Lung (tissue), 12 donors: ENCODE measurements around the gene TLR9. TPM values are rescaled to one million over a fixed set of nuclear protein-coding genes. Genes with fewer than 3 reads are reported as not detected.

ENCODE experiments used
- ATAC-seq: fragments of 200-7000 bp; cut with Tn5 transposase; one replicate; pipeline ENCODE4 v1.9.1; 2020; ENCODE audit warnings: moderate number of reproducible peaks; ENCODE audit not compliant: insufficient read depth, low FRiP score
- DNase-seq, 3 donors: peaks; one replicate each; pipeline ENCODE4 v3.0.0-alpha.2; 2013 to 2017
- H3K27ac ChIP-seq, 2 donors: one replicate each; pipeline ENCODE4 v1.5.1; 2013; ENCODE audit warnings: mild to moderate bottlenecking in 2 of 2, moderate library complexity in 2 of 2, control low read depth in 1 of 2, inconsistent platforms in 1 of 2, low read depth in 1 of 2, low read length in 1 of 2
- H3K27me3 ChIP-seq, 3 donors: one replicate each; pipeline ENCODE4 v1.5.1; 2013; ENCODE audit warnings: low read length in 2 of 3; ENCODE audit not compliant: control insufficient read depth in 3 of 3, insufficient read depth in 3 of 3
- H3K36me3 ChIP-seq, 4 donors: one replicate each; pipeline ENCODE4 v1.5.1; 2013; ENCODE audit warnings: low read length in 4 of 4, mild to moderate bottlenecking in 1 of 4, moderate library complexity in 1 of 4; ENCODE audit not compliant: control insufficient read depth in 4 of 4, insufficient read depth in 4 of 4
- H3K4me1 ChIP-seq, 5 donors: one replicate each; pipeline ENCODE4 v1.5.1; 2013; ENCODE audit warnings: low read length in 5 of 5, mild to moderate bottlenecking in 2 of 5, moderate library complexity in 1 of 5; ENCODE audit not compliant: control insufficient read depth in 5 of 5, insufficient read depth in 5 of 5
- H3K4me3 ChIP-seq: one replicate; pipeline ENCODE4 v1.5.1; 2013; ENCODE audit warnings: mild to moderate bottlenecking, control low read depth, moderate library complexity
- H3K9ac ChIP-seq, 2 donors: one replicate each; pipeline ENCODE4 v1.5.1; 2013; ENCODE audit warnings: low read length in 2 of 2, control low read depth in 1 of 2; ENCODE audit not compliant: insufficient read depth in 1 of 2
- H3K9me3 ChIP-seq, 4 donors: one replicate each; pipeline ENCODE4 v1.5.1; 2013; ENCODE audit warnings: low read length in 3 of 4, mild to moderate bottlenecking in 1 of 4, moderate library complexity in 1 of 4; ENCODE audit not compliant: control insufficient read depth in 4 of 4, insufficient read depth in 3 of 4
- CTCF ChIP-seq: IDR thresholded peaks from 2 replicates; pipeline ENCODE4 v1.5.1; 2012; ENCODE audit warnings: mild to moderate bottlenecking; ENCODE audit errors: control extremely low read depth, extremely low read depth
- whole genome bisulfite sequencing, 2 donors: extraction: QIAGEN DNeasy Blood & Tissue Kit; methylation state at CpG; one replicate each; pipeline ENCODE4 v1.1.7; 2013; 5-methylcytosine and 5-hydroxymethylcytosine counted together
- polyA plus RNA-seq, 2 donors: library from polyadenylated mRNA; stranded (reverse); fragments of 200-250 nt; gene quantifications; one replicate each; pipeline ENCODE4 v1.2.1, GENCODE V29; 2013
- total RNA-seq, 2 donors: library from RNA; depleted of rRNA in 1 of 2; stranded (reverse); fragments of >200 nt in 1 of 2; gene quantifications; one replicate each; pipeline ENCODE4 v1.2.1, GENCODE V29; 2014 to 2021
- donor health status: control.
- donor health status: control.
- donor health status: Bipolar disorder and iron deficiency.
- donor health status: healthy.
- donor health status: DM: yes; HTN: yes; CAD: no.

TLR9 gene
- total and polyA plus RNA-seq, 4 donors, result 0.20 to 1.1 (median 0.37) TPM

GRCh38 chr3:52203701-52204100 lies 21.7 kb downstream of the TLR9 start:
- no peaks in the 10 kb centered on the region for H3K27me3 ChIP-seq
- DNase-seq (no peak), ATAC-seq (no peak)
- peaks cover 41 to 63% (median 53%) of the 10 kb centered on the region in 4 donors for H3K36me3 ChIP-seq
- H3K9me3 ChIP-seq, result no peaks in the 10 kb centered on the region
- H3K27ac ChIP-seq, result no peak overlapping the region
- WGBS, 2 donors, result 86 to 90% methylated on average over 1 of the region's 1 CpG
- H3K4me1 ChIP-seq, result peaks cover 3 to 15% (median 8%) of the 10 kb centered on the region in 5 donors
- no peak overlapping the region for H3K4me3 ChIP-seq
- TF ChIP-seq CTCF, result no peak
- no peak overlapping the region for H3K9ac ChIP-seq

- H3K9me3 ChIP-seq, result no peaks in the 10 kb centered on the region
- H3K4me1 ChIP-seq, result peaks cover 4 to 17% (median 8%) of the 10 kb centered on the region in 5 donors
- H3K27ac ChIP-seq, result peak overlapping the region in 1 of 2 donors; percentile 50
- H3K27me3 ChIP-seq, result no peaks in the 10 kb centered on the region
- H3K9ac ChIP-seq, result no peak overlapping the region
- peaks cover 33 to 52% (median 45%) of the 10 kb centered on the region in 4 donors for H3K36me3 ChIP-seq
- no peak for ATAC-seq
- DNase-seq, result no peak
- H3K4me3 ChIP-seq, result no peak overlapping the region
- no peak for TF ChIP-seq CTCF
- 37 to 76% methylated on average over 4 of the region's 4 CpGs for WGBS, 2 donors
Measured at GRCh38 chr3:52202384-52203077, 22.9 kb downstream of the TLR9 start.

GRCh38 chr3:52200981-52201679 lies 24.3 kb downstream of the TLR9 start:
- no peak for ATAC-seq
- no peaks in the 10 kb centered on the region for H3K9me3 ChIP-seq
- DNase-seq, result no peak
- WGBS, 2 donors, result 52 to 62% methylated on average over 5 of the region's 5 CpGs
- peak overlapping the region in 1 of 2 donors; percentile 66 for H3K27ac ChIP-seq
- no peak overlapping the region for H3K9ac ChIP-seq
- no peak for TF ChIP-seq CTCF
- H3K4me3 ChIP-seq, result no peak overlapping the region
- H3K4me1 ChIP-seq, result peaks cover 12 to 29% (median 15%) of the 10 kb centered on the region in 5 donors
- H3K36me3 ChIP-seq, result peaks cover 28 to 48% (median 38%) of the 10 kb centered on the region in 4 donors
- no peaks in the 10 kb centered on the region for H3K27me3 ChIP-seq
